Astrocyte (in vitro differentiated cells and primary cell): ENCODE data around the gene HMGB3. TPM values are rescaled to one million over a fixed set of nuclear protein-coding genes. Genes with fewer than 3 reads are reported as not detected.

ENCODE experiments used
- DNase-seq: peaks from one replicate; pipeline ENCODE4 v3.0.0-alpha.2; 2010; ENCODE audit warnings: low read depth
- FAIRE-seq: peaks from 2 replicates; lab custom pipeline; 2011; peaks lifted over from hg19 to GRCh38; lab: Jason Lieb, UNC
- H2AFZ ChIP-seq: 2 replicates; pipeline ENCODE4 v1.6.0; 2012; ENCODE audit warnings: low read depth, low read length, inconsistent platforms
- H3K27ac ChIP-seq: 2 replicates; pipeline ENCODE4 v1.5.1; 2011; ENCODE audit warnings: low read depth, low read length, inconsistent platforms
- H3K27me3 ChIP-seq: 2 replicates; pipeline ENCODE4 v1.6.0; 2011; ENCODE audit warnings: low read length, inconsistent platforms; ENCODE audit not compliant: insufficient read depth
- H3K36me3 ChIP-seq: 2 replicates; pipeline ENCODE4 v1.5.1; 2011; ENCODE audit warnings: low read length, inconsistent platforms; ENCODE audit not compliant: insufficient read depth
- H3K4me1 ChIP-seq: 2 replicates; pipeline ENCODE4 v1.5.1; 2011; ENCODE audit warnings: low read length, inconsistent platforms; ENCODE audit not compliant: insufficient read depth
- H3K4me2 ChIP-seq: 2 replicates; pipeline ENCODE4 v1.6.0; 2012; ENCODE audit warnings: low read length, inconsistent platforms
- H3K4me3 ChIP-seq: 2 replicates; pipeline ENCODE4 v1.5.1; 2011; ENCODE audit warnings: low read depth, mild to moderate bottlenecking, low read length, inconsistent platforms; ENCODE audit not compliant: insufficient read depth
- H3K79me2 ChIP-seq: 2 replicates; pipeline ENCODE4 v1.6.0; 2012; ENCODE audit warnings: mild to moderate bottlenecking, low read length, inconsistent platforms; ENCODE audit not compliant: insufficient read depth
- H3K9ac ChIP-seq: 2 replicates; pipeline ENCODE4 v1.6.0; 2012; ENCODE audit warnings: mild to moderate bottlenecking, low read length, inconsistent platforms
- H3K9me3 ChIP-seq: 2 replicates; pipeline ENCODE4 v1.5.1; 2012; ENCODE audit warnings: low read depth, mild to moderate bottlenecking, low read length, inconsistent platforms; ENCODE audit not compliant: insufficient read depth
- H4K20me1 ChIP-seq: 2 replicates; pipeline ENCODE4 v1.6.0; 2012; ENCODE audit warnings: low read length, inconsistent platforms; ENCODE audit not compliant: insufficient read depth
- H3K27ac Mint-ChIP-seq: one replicate; pipeline ENCODE4 v1.8.0; 2021; ENCODE audit warnings: mild to moderate bottlenecking, mixed read lengths; ENCODE audit not compliant: unreplicated experiment
- H3K27me3 Mint-ChIP-seq: one replicate; pipeline ENCODE4 v1.8.0; 2021; ENCODE audit warnings: low read depth, mixed read lengths; ENCODE audit not compliant: unreplicated experiment
- H3K36me3 Mint-ChIP-seq: one replicate; pipeline ENCODE4 v1.8.0; 2021; ENCODE audit warnings: low read depth, mixed read lengths; ENCODE audit not compliant: unreplicated experiment
- H3K4me1 Mint-ChIP-seq: one replicate; pipeline ENCODE4 v1.8.0; 2021; ENCODE audit warnings: low read depth, mixed read lengths; ENCODE audit not compliant: unreplicated experiment
- H3K4me3 Mint-ChIP-seq: one replicate; pipeline ENCODE4 v1.8.0; 2021; ENCODE audit warnings: mild to moderate bottlenecking, moderate library complexity, mixed read lengths; ENCODE audit not compliant: unreplicated experiment
- H3K9me3 Mint-ChIP-seq: one replicate; pipeline ENCODE4 v1.8.0; 2021; ENCODE audit warnings: mild to moderate bottlenecking, mixed read lengths; ENCODE audit not compliant: unreplicated experiment
- EZH2 ChIP-seq: IDR thresholded peaks from 2 replicates; pipeline ENCODE4 v1.6.1; 2012; ENCODE audit warnings: mild to moderate bottlenecking, low read length, inconsistent platforms; ENCODE audit not compliant: insufficient read depth
- total RNA-seq: library from RNA; stranded (reverse); gene quantifications from 2 replicates; pipeline ENCODE4 v1.2.1, GENCODE V29; 2021
- TF ChIP-seq, protein P1 (sequence below): IDR thresholded peaks from 2 replicates; pipeline ENCODE4 v1.5.1; 2011; ENCODE audit warnings: low read depth, mild to moderate bottlenecking, inconsistent platforms, low read length, moderate library complexity; ENCODE audit not compliant: insufficient read depth

The HMGB3 gene
- total RNA-seq, 1 donor from 2014 or later, result 34.7 TPM

DNA sequence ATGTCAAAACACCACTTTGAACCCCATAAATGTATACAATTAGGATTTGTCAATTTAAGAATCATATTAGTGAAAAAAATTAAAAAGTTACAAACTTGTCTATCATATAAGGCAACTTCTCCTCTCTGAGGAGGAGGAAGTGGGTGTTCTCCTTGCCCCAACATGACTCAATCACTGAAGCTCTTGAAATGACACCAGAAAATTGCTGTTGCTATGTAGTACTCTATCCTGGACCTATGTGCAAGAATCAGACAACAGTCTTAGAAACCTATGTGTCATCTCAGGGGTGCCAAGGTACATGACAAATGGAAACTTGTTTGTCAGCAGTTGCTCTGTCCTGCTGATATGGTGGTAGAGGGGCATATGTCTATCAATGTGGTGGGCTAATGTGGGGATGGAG lies 47.7 kb downstream of the HMGB3 start:
- H3K36me3 ChIP-seq, result no peaks in the 10 kb centered on the region
- no peak for TF ChIP-seq EZH2
- TF ChIP-seq, protein P1, sequence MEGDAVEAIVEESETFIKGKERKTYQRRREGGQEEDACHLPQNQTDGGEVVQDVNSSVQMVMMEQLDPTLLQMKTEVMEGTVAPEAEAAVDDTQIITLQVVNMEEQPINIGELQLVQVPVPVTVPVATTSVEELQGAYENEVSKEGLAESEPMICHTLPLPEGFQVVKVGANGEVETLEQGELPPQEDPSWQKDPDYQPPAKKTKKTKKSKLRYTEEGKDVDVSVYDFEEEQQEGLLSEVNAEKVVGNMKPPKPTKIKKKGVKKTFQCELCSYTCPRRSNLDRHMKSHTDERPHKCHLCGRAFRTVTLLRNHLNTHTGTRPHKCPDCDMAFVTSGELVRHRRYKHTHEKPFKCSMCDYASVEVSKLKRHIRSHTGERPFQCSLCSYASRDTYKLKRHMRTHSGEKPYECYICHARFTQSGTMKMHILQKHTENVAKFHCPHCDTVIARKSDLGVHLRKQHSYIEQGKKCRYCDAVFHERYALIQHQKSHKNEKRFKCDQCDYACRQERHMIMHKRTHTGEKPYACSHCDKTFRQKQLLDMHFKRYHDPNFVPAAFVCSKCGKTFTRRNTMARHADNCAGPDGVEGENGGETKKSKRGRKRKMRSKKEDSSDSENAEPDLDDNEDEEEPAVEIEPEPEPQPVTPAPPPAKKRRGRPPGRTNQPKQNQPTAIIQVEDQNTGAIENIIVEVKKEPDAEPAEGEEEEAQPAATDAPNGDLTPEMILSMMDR, result no peak
- no peaks in the 10 kb centered on the region for H3K9me3 Mint-ChIP-seq
- no peaks in the 10 kb centered on the region for H3K9me3 ChIP-seq
- no peaks in the 10 kb centered on the region for H3K36me3 Mint-ChIP-seq
- no peaks in the 10 kb centered on the region for H3K4me1 ChIP-seq
- H4K20me1 ChIP-seq, result no peaks in the 10 kb centered on the region
- no peak overlapping the region for H3K9ac ChIP-seq
- FAIRE-seq (no peak), DNase-seq (no peak)
- no peak overlapping the region for H3K4me2 ChIP-seq
- H3K27me3 Mint-ChIP-seq, result peaks cover 2% of the 10 kb centered on the region
- no peak overlapping the region for H2AFZ ChIP-seq
- H3K4me3 Mint-ChIP-seq, result no peak overlapping the region
- no peak overlapping the region for H3K27ac ChIP-seq
- H3K79me2 ChIP-seq, result no peaks in the 10 kb centered on the region
- H3K27ac Mint-ChIP-seq, result no peak overlapping the region
- H3K27me3 ChIP-seq, result no peaks in the 10 kb centered on the region
- H3K4me3 ChIP-seq, result no peak overlapping the region
- H3K4me1 Mint-ChIP-seq, result no peaks in the 10 kb centered on the region

DNA sequence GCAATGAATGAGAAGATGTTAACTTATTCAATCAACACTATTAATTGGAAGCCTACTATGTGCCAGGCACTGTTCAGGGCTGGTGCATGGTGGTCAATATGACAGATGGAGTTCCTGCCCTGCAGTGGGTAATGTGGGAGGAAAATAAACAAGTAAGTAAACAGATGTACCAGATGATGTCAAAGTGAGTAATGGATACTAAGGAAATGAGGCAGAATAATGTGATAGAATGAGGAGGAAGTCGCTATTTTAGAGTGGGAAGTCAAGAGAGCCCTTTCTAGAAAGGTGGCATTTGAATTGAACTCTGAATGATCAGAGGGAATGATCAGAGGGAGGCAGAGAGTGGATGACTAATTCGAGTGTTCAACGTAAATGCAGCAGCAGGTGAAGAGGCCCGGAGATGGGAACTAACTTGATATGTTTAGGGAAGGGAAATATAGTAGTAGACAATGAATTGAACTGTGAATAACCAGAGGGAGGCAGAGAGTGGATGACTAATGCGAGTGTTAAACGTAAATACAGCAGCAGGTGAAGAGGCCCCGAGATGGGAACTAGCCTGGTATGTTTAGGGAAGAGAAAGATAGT lies 48.3 kb downstream of the HMGB3 start:
- Histone ChIP-seq H3K4me2 (no peak overlapping the region), H3K9ac (no peak overlapping the region), H3K36me3 (no peaks in the 10 kb centered on the region), H3K9me3 (no peaks in the 10 kb centered on the region), H3K27me3 (no peaks in the 10 kb centered on the region), H3K4me3 (no peak overlapping the region), H4K20me1 (no peaks in the 10 kb centered on the region), H3K4me1 (no peaks in the 10 kb centered on the region), H2AFZ (no peak overlapping the region), H3K27ac (no peak overlapping the region), H3K79me2 (no peaks in the 10 kb centered on the region)
- DNase-seq (no peak), FAIRE-seq (no peak)
- Mint-ChIP-seq H3K9me3 (no peaks in the 10 kb centered on the region), H3K36me3 (no peaks in the 10 kb centered on the region), H3K4me3 (no peak overlapping the region), H3K27me3 (peaks cover 2% of the 10 kb centered on the region), H3K27ac (no peak overlapping the region), H3K4me1 (no peaks in the 10 kb centered on the region)
- TF ChIP-seq, protein P1, result no peak
- no peak for TF ChIP-seq EZH2

DNA sequence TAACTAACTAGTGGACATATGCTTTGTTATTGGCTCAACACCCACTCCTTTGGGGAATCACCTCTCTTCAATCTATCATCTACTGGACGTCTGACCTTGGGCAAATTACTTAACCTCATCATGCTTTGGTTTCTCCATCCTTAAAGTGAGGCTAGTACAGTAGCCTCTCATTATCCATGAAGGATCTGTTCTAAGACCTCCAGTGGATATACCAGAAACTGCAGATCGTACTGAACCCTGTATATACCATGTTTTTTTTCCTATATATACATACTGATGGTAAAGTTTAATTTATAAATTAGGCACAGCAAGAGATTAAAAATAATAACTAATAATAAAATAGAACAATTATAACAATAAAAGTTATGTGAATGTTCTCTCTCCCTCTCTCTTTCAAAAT lies 56.2 kb downstream of the HMGB3 start:
- Histone ChIP-seq H2AFZ (no peak overlapping the region), H3K4me2 (no peak overlapping the region), H3K9ac (no peak overlapping the region), H3K79me2 (no peaks in the 10 kb centered on the region), H4K20me1 (no peaks in the 10 kb centered on the region), H3K27me3 (no peaks in the 10 kb centered on the region), H3K9me3 (no peaks in the 10 kb centered on the region), H3K4me1 (no peaks in the 10 kb centered on the region), H3K36me3 (no peaks in the 10 kb centered on the region), H3K27ac (no peak overlapping the region), H3K4me3 (no peak overlapping the region)
- Mint-ChIP-seq H3K36me3 (no peaks in the 10 kb centered on the region), H3K4me1 (no peaks in the 10 kb centered on the region), H3K4me3 (no peak overlapping the region), H3K27ac (no peak overlapping the region), H3K9me3 (no peaks in the 10 kb centered on the region), H3K27me3 (peaks cover 4% of the 10 kb centered on the region)
- DNase-seq, result no peak
- no peak for FAIRE-seq
- TF ChIP-seq, protein P1, result no peak
- no peak for TF ChIP-seq EZH2
